ENCODE measurements around the gene UBR2. TPM values are rescaled to one million over a fixed set of nuclear protein-coding genes. Genes with fewer than 3 reads are reported as not detected.

UBR2 gene
- total and polyA plus RNA-seq, 2 of the 13 experiments (the other 11 are each of a cell fraction or from before 2014, with no cell fraction given): 17.6 to 29.3 TPM

DNA sequence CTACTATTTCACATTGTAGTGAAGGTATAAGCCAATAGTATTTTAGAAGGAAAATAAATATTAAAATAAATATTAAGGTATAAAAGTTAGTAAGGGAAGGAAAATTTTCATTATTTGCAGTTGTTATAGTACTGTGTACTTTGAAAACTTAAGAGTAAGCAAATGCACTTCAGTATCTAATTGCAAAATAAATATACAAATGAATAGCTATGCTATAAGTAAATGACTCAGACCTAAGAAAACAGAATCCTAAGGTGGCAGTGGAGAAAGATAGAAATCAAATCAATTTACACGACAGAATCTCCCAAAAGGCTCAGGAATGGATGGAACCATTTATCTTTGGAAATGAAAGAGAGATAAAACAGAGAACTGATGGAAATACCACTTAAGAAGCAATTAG, 24.7 kb upstream of the UBR2 start:
- ATAC-seq (no peak), DNase-seq (ENCODE audit: low spot score) (no peak), FAIRE-seq (no peak)
- H3K9ac ChIP-seq (ENCODE audit: insufficient read depth, low read depth, low read length): no peak overlapping the region
- H3K4me3 ChIP-seq (replicated peaks in 1 of 3; ENCODE audit: insufficient read depth in 1 of 3, low read depth in 2 of 3, low read length in 3 of 3): no peak overlapping the region
- no peaks in the 10 kb centered on the region for H3K79me2 ChIP-seq (ENCODE audit: insufficient read depth, low read length)
- TF ChIP-seq XBP1 (CRISPR knock-in tag; IDR thresholded peaks at IDR 0.05) (no peak), ZNF558 (CRISPR knock-in tag; IDR thresholded peaks at IDR 0.05; ENCODE audit: borderline replicate concordance) (no peak), ZNF749 (CRISPR knock-in tag; IDR thresholded peaks at IDR 0.05; ENCODE audit: borderline replicate concordance) (no peak), RXRA (CRISPR knock-in tag; IDR thresholded peaks at IDR 0.05) (no peak), ISL2 (CRISPR knock-in tag; IDR thresholded peaks at IDR 0.05) (no peak), ZNF160 (CRISPR knock-in tag; IDR thresholded peaks at IDR 0.05) (no peak), ZNF296 (CRISPR knock-in tag; conservative IDR thresholded peaks at IDR 0.05) (no peak), ELF3 (CRISPR knock-in tag; IDR thresholded peaks at IDR 0.05) (no peak), PHF21A (CRISPR knock-in tag; IDR thresholded peaks at IDR 0.05) (no peak), ZSCAN12 (CRISPR knock-in tag; IDR thresholded peaks at IDR 0.05) (no peak), TCF7 (IDR thresholded peaks at IDR 0.05; ENCODE audit: low read depth) (no peak)
- H3K9me3 ChIP-seq (ENCODE audit: low read length): no peaks in the 10 kb centered on the region
- no peaks in the 10 kb centered on the region for H3K4me1 ChIP-seq (ENCODE audit: insufficient read depth, low read length)
- H3K27ac ChIP-seq (ENCODE audit: extremely low read length, insufficient read depth, low read length): no peak overlapping the region
- no peak overlapping the region for H2AFZ ChIP-seq (ENCODE audit: low read length)
- H3K27me3 ChIP-seq (ENCODE audit: control insufficient read depth in 1 of 2, insufficient read depth in 2 of 2, low read length in 2 of 2): peaks cover 0 to 2% of the 10 kb centered on the region in 2 experiments; a peak in 1 of 5 replicates
- no peaks in the 10 kb centered on the region for H3K36me3 ChIP-seq (replicated peaks in 1 of 2; ENCODE audit: control insufficient read depth in 1 of 2, insufficient read depth in 2 of 2, low read length in 2 of 2)
- BruUV-seq (replicated peaks): no TSS peak
- ChIA-PET POLR2A (no interaction called here), CTCF (ENCODE audit: low intra/inter-chr PET ratio, low total read pairs) (no interaction called here)
- H4K20me1 ChIP-seq (ENCODE audit: insufficient read depth, low read length): no peaks in the 10 kb centered on the region
- intact Hi-C loops (cut with micrococcal nuclease; ENCODE audit: unreplicated experiment): no loop called here
- no peak overlapping the region for H3K4me2 ChIP-seq (ENCODE audit: low read depth, low read length)
- 2% methylated on average over 1 of the region's 1 CpG for WGBS (ENCODE audit: low lambda C conversion rate)
- in situ Hi-C loops (cut with HindIII; ENCODE audit: extremely low pct_ligation_motif_present, low pct_unique_long_range_greater_than_20kb): no loop called here

DNA sequence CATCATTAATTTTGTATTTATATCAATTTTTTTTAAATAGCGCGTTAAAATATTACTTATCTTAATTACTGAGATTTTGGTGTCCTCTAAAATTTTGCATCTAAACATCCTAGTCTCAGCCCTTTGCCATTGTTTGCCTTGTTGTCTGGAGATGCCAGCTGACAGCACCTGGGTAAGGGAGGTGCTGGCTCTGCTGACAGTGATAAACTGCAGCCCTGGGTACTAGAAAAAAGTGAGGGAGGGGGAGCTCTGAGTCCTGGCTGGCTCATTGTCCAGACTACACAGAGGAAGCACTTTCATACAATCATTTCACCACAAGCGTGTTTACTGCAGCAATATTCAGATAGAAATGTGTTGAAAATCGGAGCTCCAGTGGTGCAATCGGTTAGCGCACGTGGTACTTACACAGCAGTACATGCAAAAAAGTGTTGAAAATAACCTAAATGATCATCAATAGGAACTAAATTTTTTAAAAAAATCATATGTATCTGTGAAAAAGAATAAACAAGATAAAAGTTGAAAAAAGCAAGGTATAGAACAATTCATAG, 18.5 kb upstream of the UBR2 start:
- Histone ChIP-seq H3K4me1 (ENCODE audit: insufficient read depth, low read length) (peaks cover 18% of the 10 kb centered on the region), H3K27me3 (ENCODE audit: control insufficient read depth in 1 of 2, insufficient read depth in 2 of 2, low read length in 2 of 2) (no peaks in the 10 kb centered on the region), H3K9me3 (ENCODE audit: low read length) (no peaks in the 10 kb centered on the region), H4K20me1 (ENCODE audit: insufficient read depth, low read length) (no peaks in the 10 kb centered on the region), H2AFZ (ENCODE audit: low read length) (no peak overlapping the region), H3K4me3 (replicated peaks in 1 of 3; ENCODE audit: insufficient read depth in 1 of 3, low read depth in 2 of 3, low read length in 3 of 3) (no peak overlapping the region), H3K79me2 (ENCODE audit: insufficient read depth, low read length) (no peaks in the 10 kb centered on the region), H3K9ac (ENCODE audit: insufficient read depth, low read depth, low read length) (no peak overlapping the region), H3K36me3 (replicated peaks in 1 of 2; ENCODE audit: control insufficient read depth in 1 of 2, insufficient read depth in 2 of 2, low read length in 2 of 2) (no peaks in the 10 kb centered on the region), H3K4me2 (ENCODE audit: low read depth, low read length) (no peak overlapping the region), H3K27ac (ENCODE audit: extremely low read length, insufficient read depth, low read length) (no peak overlapping the region)
- no peak for ATAC-seq
- FAIRE-seq: no peak
- CTCF ChIA-PET (ENCODE audit: low intra/inter-chr PET ratio, low total read pairs): no interaction called here
- intact Hi-C loops (cut with micrococcal nuclease; ENCODE audit: unreplicated experiment): no loop called here
- POLR2A ChIA-PET: no interaction called here
- in situ Hi-C loops (cut with HindIII; ENCODE audit: extremely low pct_ligation_motif_present, low pct_unique_long_range_greater_than_20kb): loop anchor here (5.0 kb wide), 2 partner anchors 238 to 283 kb away; no protein-coding TSS in a partner anchor
- 70% methylated on average over 7 of the region's 7 CpGs for WGBS (ENCODE audit: low lambda C conversion rate)
- BruUV-seq (replicated peaks): no TSS peak
- DNase-seq (ENCODE audit: low spot score): no peak
- TF ChIP-seq, protein P1, sequence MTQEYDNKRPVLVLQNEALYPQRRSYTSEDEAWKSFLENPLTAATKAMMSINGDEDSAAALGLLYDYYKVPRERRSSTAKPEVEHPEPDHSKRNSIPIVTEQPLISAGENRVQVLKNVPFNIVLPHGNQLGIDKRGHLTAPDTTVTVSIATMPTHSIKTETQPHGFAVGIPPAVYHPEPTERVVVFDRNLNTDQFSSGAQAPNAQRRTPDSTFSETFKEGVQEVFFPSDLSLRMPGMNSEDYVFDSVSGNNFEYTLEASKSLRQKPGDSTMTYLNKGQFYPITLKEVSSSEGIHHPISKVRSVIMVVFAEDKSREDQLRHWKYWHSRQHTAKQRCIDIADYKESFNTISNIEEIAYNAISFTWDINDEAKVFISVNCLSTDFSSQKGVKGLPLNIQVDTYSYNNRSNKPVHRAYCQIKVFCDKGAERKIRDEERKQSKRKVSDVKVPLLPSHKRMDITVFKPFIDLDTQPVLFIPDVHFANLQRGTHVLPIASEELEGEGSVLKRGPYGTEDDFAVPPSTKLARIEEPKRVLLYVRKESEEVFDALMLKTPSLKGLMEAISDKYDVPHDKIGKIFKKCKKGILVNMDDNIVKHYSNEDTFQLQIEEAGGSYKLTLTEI (CRISPR knock-in tag; conservative IDR thresholded peaks at IDR 0.05): no peak
- TF ChIP-seq, protein P2, sequence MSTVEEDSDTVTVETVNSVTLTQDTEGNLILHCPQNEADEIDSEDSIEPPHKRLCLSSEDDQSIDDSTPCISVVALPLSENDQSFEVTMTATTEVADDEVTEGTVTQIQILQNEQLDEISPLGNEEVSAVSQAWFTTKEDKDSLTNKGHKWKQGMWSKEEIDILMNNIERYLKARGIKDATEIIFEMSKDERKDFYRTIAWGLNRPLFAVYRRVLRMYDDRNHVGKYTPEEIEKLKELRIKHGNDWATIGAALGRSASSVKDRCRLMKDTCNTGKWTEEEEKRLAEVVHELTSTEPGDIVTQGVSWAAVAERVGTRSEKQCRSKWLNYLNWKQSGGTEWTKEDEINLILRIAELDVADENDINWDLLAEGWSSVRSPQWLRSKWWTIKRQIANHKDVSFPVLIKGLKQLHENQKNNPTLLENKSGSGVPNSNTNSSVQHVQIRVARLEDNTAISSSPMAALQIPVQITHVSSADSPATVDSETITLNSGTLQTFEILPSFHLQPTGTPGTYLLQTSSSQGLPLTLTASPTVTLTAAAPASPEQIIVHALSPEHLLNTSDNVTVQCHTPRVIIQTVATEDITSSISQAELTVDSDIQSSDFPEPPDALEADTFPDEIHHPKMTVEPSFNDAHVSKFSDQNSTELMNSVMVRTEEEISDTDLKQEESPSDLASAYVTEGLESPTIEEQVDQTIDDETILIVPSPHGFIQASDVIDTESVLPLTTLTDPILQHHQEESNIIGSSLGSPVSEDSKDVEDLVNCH (CRISPR knock-in tag; IDR thresholded peaks at IDR 0.05): no peak
- no peak for TF ChIP-seq FOSL2 (CRISPR knock-in tag; IDR thresholded peaks at IDR 0.05)
- TF ChIP-seq NR2F1 (CRISPR knock-in tag; IDR thresholded peaks at IDR 0.05): no peak
